ENCODE measurements around the gene SYT2. TPM values are rescaled to one million over a fixed set of nuclear protein-coding genes. Genes with fewer than 3 reads are reported as not detected.

The SYT2 gene
- total and polyA plus RNA-seq, 2 of the 13 experiments (the other 11 are each of a cell fraction or from before 2014, with no cell fraction given): not detected

GRCh38 chr1:202586871-202587270, 123.4 kb downstream of the SYT2 start (continued):
- no peak for TF ChIP-seq MAF1 (CRISPR knock-in tag; IDR thresholded peaks at IDR 0.05; ENCODE audit: borderline replicate concordance)
- no peak for TF ChIP-seq KDM5A (IDR thresholded peaks at IDR 0.05; ENCODE audit: borderline replicate concordance, low read length)
- no peak for TF ChIP-seq ZNF550 (CRISPR knock-in tag; IDR thresholded peaks at IDR 0.05; ENCODE audit: borderline replicate concordance)
- no peak for TF ChIP-seq ZFP82 (CRISPR knock-in tag; IDR thresholded peaks at IDR 0.05; ENCODE audit: borderline replicate concordance)
- TF ChIP-seq CC2D1A (CRISPR knock-in tag; IDR thresholded peaks at IDR 0.05): no peak
- TF ChIP-seq, protein P1, sequence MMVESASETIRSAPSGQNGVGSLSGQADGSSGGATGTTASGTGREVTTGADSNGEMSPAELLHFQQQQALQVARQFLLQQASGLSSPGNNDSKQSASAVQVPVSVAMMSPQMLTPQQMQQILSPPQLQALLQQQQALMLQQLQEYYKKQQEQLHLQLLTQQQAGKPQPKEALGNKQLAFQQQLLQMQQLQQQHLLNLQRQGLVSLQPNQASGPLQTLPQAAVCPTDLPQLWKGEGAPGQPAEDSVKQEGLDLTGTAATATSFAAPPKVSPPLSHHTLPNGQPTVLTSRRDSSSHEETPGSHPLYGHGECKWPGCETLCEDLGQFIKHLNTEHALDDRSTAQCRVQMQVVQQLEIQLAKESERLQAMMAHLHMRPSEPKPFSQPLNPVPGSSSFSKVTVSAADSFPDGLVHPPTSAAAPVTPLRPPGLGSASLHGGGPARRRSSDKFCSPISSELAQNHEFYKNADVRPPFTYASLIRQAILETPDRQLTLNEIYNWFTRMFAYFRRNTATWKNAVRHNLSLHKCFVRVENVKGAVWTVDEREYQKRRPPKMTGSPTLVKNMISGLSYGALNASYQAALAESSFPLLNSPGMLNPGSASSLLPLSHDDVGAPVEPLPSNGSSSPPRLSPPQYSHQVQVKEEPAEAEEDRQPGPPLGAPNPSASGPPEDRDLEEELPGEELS (CRISPR knock-in tag; IDR thresholded peaks at IDR 0.05): no peak
- TF ChIP-seq, protein P2, sequence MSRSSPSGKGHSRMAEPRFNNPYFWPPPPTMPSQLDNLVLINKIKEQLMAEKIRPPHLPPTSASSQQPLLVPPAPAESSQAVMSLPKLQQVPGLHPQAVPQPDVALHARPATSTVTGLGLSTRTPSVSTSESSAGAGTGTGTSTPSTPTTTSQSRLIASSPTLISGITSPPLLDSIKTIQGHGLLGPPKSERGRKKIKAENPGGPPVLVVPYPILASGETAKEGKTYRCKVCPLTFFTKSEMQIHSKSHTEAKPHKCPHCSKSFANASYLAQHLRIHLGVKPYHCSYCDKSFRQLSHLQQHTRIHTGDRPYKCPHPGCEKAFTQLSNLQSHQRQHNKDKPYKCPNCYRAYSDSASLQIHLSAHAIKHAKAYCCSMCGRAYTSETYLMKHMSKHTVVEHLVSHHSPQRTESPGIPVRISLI (CRISPR knock-in tag; IDR thresholded peaks at IDR 0.05; ENCODE audit: borderline replicate concordance): no peak

DNA sequence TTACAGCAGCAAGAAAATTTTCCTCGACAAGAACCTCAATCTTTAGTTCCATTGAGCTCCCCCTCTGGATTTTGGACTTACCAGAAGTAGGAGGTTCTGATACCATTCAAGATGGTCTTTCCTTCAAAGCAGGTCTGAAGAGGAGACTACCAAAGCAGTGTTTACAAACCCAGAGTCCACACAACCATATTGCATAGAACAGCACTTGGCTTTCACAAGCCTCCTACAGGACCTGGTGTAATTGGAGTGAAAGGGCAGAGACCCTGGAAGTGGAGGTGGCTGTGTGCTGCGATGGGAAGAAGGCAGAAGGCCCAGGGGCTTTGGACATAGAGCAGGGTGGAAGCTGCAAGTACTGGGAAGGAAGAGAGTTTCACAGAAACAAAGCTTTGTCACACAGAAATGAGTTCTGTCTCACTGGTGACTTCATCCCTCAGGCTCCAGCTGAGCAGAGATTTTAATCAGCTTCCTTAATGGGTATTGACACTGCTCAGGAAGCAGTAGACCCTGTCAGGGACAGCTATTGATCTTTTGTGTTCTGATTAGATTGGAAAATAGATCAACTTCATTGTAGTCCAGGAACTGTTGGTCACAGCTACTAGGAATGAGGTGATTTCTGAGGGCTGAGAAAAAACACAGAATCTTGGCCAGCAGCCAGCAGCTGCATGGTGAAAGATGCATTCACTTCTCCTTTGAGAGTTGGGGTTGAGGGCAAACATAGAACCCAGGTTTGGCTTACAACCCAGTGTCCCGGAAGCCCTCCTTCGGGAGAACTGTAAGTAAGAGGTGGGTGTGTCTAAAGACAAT, 124.0 kb downstream of the SYT2 start:
- POLR2A ChIA-PET: no interaction called here
- Histone ChIP-seq H3K27ac (ENCODE audit: extremely low read length, insufficient read depth, low read length) (peak overlapping the region; percentile 51), H3K36me3 (replicated peaks in 1 of 2; ENCODE audit: control insufficient read depth in 1 of 2, insufficient read depth in 2 of 2, low read length in 2 of 2) (peaks cover 0 to 6% of the 10 kb centered on the region in 2 experiments; a peak in 2 of 5 replicates), H3K27me3 (ENCODE audit: control insufficient read depth in 1 of 2, insufficient read depth in 2 of 2, low read length in 2 of 2) (no peaks in the 10 kb centered on the region), H2AFZ (ENCODE audit: low read length) (no peak overlapping the region), H3K9ac (ENCODE audit: insufficient read depth, low read depth, low read length) (no peak overlapping the region), H3K9me3 (ENCODE audit: low read length) (no peaks in the 10 kb centered on the region), H4K20me1 (ENCODE audit: insufficient read depth, low read length) (no peaks in the 10 kb centered on the region), H3K79me2 (ENCODE audit: insufficient read depth, low read length) (no peaks in the 10 kb centered on the region), H3K4me3 (replicated peaks in 1 of 3; ENCODE audit: insufficient read depth in 1 of 3, low read depth in 2 of 3, low read length in 3 of 3) (no peak overlapping the region), H3K4me1 (ENCODE audit: insufficient read depth, low read length) (peaks cover 29% of the 10 kb centered on the region), H3K4me2 (ENCODE audit: low read depth, low read length) (peak overlapping the region; percentile 14; the same call in 1 of the 2 replicates)
- peak; percentile 70 for FAIRE-seq
- CTCF ChIA-PET (ENCODE audit: low intra/inter-chr PET ratio, low total read pairs): no interaction called here
- in situ Hi-C loops (cut with HindIII; ENCODE audit: extremely low pct_ligation_motif_present, low pct_unique_long_range_greater_than_20kb): no loop called here
- intact Hi-C loops (cut with micrococcal nuclease; ENCODE audit: unreplicated experiment): no loop called here
- peak; percentile 74 for ATAC-seq
- WGBS (ENCODE audit: low lambda C conversion rate): 43% methylated on average over 4 of the region's 4 CpGs
- DNase-seq (ENCODE audit: low spot score): peak; percentile 50
- no TSS peak for BruUV-seq (replicated peaks)
- no peak for TF ChIP-seq ZNF572 (CRISPR knock-in tag; IDR thresholded peaks at IDR 0.05)
- TF ChIP-seq, protein P3, sequence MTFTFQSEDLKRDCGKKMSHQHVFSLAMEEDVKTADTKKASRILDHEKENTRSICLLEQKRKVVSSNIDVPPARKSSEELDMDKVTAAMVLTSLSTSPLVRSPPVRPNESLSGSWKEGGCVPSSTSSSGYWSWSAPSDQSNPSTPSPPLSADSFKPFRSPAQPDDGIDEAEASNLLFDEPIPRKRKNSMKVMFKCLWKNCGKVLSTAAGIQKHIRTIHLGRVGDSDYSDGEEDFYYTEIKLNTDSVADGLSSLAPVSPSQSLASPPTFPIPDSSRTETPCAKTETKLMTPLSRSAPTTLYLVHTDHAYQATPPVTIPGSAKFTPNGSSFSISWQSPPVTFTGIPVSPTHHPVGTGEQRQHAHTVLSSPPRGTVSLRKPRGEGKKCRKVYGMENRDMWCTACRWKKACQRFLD (CRISPR knock-in tag; IDR thresholded peaks at IDR 0.05; ENCODE audit: borderline replicate concordance): no peak
- 0 out of 2 replicates have a peak, but pooled peaks have one; percentile 48 for TF ChIP-seq ZNF292 (CRISPR knock-in tag; IDR thresholded peaks at IDR 0.05; ENCODE audit: borderline replicate concordance, low read depth)
- no peak for TF ChIP-seq ZBTB34 (CRISPR knock-in tag; IDR thresholded peaks at IDR 0.05)
- no peak for TF ChIP-seq MAFF (IDR thresholded peaks at IDR 0.05; ENCODE audit: low read depth, low read length)
- no peak for TF ChIP-seq IKZF4 (CRISPR knock-in tag; IDR thresholded peaks at IDR 0.05; ENCODE audit: borderline replicate concordance, low read depth, not compliant biosample characterization)
- TF ChIP-seq CEBPG (CRISPR knock-in tag; IDR thresholded peaks at IDR 0.05): 0 out of 2 replicates have a peak, but pooled peaks have one; percentile 10
- TF ChIP-seq HCFC1 (IDR thresholded peaks at IDR 0.05; ENCODE audit: low read depth, low read length): no peak
- TF ChIP-seq NKX3-1 (CRISPR knock-in tag; IDR thresholded peaks at IDR 0.05): no peak
